PC-3 (cell line): Measurements from ENCODE around the gene WDR33. TPM values are rescaled to one million over a fixed set of nuclear protein-coding genes. Genes with fewer than 3 reads are reported as not detected.
"Not testable (repeated sequence)": the region's sequence is repeated elsewhere in the genome, so short reads cannot be mapped to it uniquely, and the experiment has no call there.

Source experiments
- ATAC-seq: fragments of 200-7000 bp; cut with Tn5 transposase; 2 replicates; pipeline ENCODE4 v1.9.1; 2020; ENCODE audit warnings: mild to moderate bottlenecking, moderate library complexity
- BruUV-seq: library from RNA; stranded (reverse); fragments of 400-500 nt; replicated peaks from 2 replicates; lab custom pipeline; 2021; lab: Mats Ljungman, UMichigan
- CTCF ChIA-PET: fragments of 300-600 bp; sonication (Branson Sonifier 250); formaldehyde crosslinking; loops from one replicate; lab custom pipeline; 2022; ENCODE audit warnings: antibody characterized with exemption; lab: Charles Lee
- POLR2A ChIA-PET: fragments of 300-600 bp; sonication (Branson Sonifier 250); formaldehyde crosslinking; loops from one replicate; lab custom pipeline; 2022; ENCODE audit warnings: antibody characterized with exemption; ENCODE audit not compliant: unreplicated experiment; lab: Charles Lee
- DNase-seq: peaks from one replicate; pipeline ENCODE4 v3.0.0-alpha.2; 2015
- H2AFZ ChIP-seq: fragments of 300-600 bp; sonication (generic); 2 replicates; pipeline ENCODE4 v1.6.0; 2016; ENCODE audit warnings: antibody characterized with exemption, low read length
- H3F3A ChIP-seq: fragments of 300-600 bp; sonication (generic); one replicate; pipeline ENCODE4 v1.6.0; 2017; ENCODE audit warnings: antibody characterized with exemption, low read length, control low read depth, mild to moderate bottlenecking; ENCODE audit not compliant: unreplicated experiment
- H3K27ac ChIP-seq: fragments of 300-600 bp; sonication (generic); 2 replicates; pipeline ENCODE4 v1.5.1; 2016; ENCODE audit warnings: mild to moderate bottlenecking, low read length
- H3K27me3 ChIP-seq: fragments of 300-600 bp; sonication (generic); 2 replicates; pipeline ENCODE4 v1.6.1; 2016; ENCODE audit warnings: low read length, mixed read lengths
- H3K36me3 ChIP-seq: fragments of 300-600 bp; sonication (generic); 2 replicates; pipeline ENCODE4 v1.6.1; 2016; ENCODE audit warnings: low read depth, mixed run types, low read length, mixed read lengths
- H3K4me1 ChIP-seq: fragments of 300-600 bp; sonication (generic); 2 replicates; pipeline ENCODE4 v1.5.1; 2016; ENCODE audit warnings: low read length; ENCODE audit not compliant: insufficient read depth
- H3K4me2 ChIP-seq: fragments of 300-600 bp; sonication (generic); 2 replicates; pipeline ENCODE4 v1.6.0; 2016; ENCODE audit warnings: low read length
- H3K4me3 ChIP-seq: fragments of 300-600 bp; sonication (generic); 2 replicates; pipeline ENCODE4 v1.5.1; 2016; ENCODE audit warnings: mild to moderate bottlenecking, low read length, mixed read lengths
- H3K79me2 ChIP-seq: fragments of 300-600 bp; sonication (generic); 2 replicates; pipeline ENCODE4 v1.6.1; 2017; ENCODE audit warnings: low read length, mixed read lengths
- H3K9ac ChIP-seq: fragments of 300-600 bp; sonication (generic); 2 replicates; pipeline ENCODE4 v1.6.0; 2016; ENCODE audit warnings: mild to moderate bottlenecking, low read length
- H3K9me2 ChIP-seq: fragments of 300-600 bp; sonication (generic); replicated peaks from 2 replicates; pipeline ENCODE4 v1.6.1; 2016; ENCODE audit warnings: mixed run types, low read length, mixed read lengths
- H3K9me3 ChIP-seq: fragments of 300-600 bp; sonication (generic); 2 replicates; pipeline ENCODE4 v1.6.1; 2016; ENCODE audit warnings: low read length, mixed read lengths
- H4K20me1 ChIP-seq: fragments of 300-600 bp; sonication (generic); 2 replicates; pipeline ENCODE4 v1.6.1; 2016; ENCODE audit warnings: low read length, mixed read lengths
- CTCF ChIP-seq: fragments of 300-600 bp; sonication (generic); conservative IDR thresholded peaks from 2 replicates; pipeline ENCODE4 v1.5.1; 2017; ENCODE audit warnings: antibody characterized with exemption, low read depth, mild to moderate bottlenecking, low read length
- EZH2 ChIP-seq: fragments of 300-600 bp; sonication (generic); IDR thresholded peaks from one replicate; pipeline ENCODE4 v1.6.1; 2017; ENCODE audit warnings: antibody characterized with exemption, mild to moderate bottlenecking, low read length; ENCODE audit not compliant: unreplicated experiment
- EZH2phosphoT487 ChIP-seq: fragments of 300-600 bp; sonication (generic); IDR thresholded peaks from 2 replicates; pipeline ENCODE4 v1.6.1; 2018; ENCODE audit warnings: mild to moderate bottlenecking, antibody characterized with exemption, low read length, borderline replicate concordance
- intact Hi-C: fragments of 100-400 bp; cut with micrococcal nuclease; formaldehyde crosslinking; loops from 2 replicates; pipeline ENCODE4 v1.9.0; 2023
- total RNA-seq: library from RNA; depleted of rRNA; stranded (reverse); fragments of >200 nt; gene quantifications from 2 replicates; pipeline ENCODE4 v1.2.3, GENCODE V29; 2014

Gene WDR33
- total RNA-seq, 1 experiment from 2014 or later = 31.7 TPM

DNA sequence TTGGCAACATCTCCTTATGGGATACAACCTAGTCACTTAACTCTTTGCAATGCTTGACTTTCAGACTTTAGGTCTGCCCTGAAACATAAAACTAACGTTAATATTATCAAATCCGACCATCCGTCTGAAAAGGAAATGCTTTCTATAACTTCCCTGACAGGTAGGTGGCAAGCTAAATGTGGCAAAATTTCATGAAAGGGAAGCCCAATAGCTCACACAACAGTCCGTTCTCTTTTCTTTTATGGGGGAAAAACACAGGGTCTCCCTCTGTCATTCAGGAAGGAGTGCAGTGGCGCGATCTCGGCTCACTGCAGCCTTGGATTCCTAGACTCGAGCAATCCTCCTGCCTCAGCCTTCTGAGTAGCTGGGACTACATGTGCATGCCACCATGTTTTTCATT lies 56.8 kb downstream of the WDR33 start:
- CTCF ChIA-PET = no interaction called here
- no peaks in the 10 kb centered on the region for H3F3A ChIP-seq
- ATAC-seq = no peak
- POLR2A ChIA-PET = no interaction called here
- H3K4me3 ChIP-seq = no peak overlapping the region
- BruUV-seq = no TSS peak
- TF ChIP-seq CTCF (no peak), EZH2phosphoT487 (no peak), EZH2 (no peak)
- no peaks in the 10 kb centered on the region for H3K79me2 ChIP-seq
- no peaks in the 10 kb centered on the region for H3K9me3 ChIP-seq
- no peak overlapping the region for H3K27ac ChIP-seq
- H3K27me3 ChIP-seq = no peaks in the 10 kb centered on the region
- H3K36me3 ChIP-seq = peaks cover 13% of the 10 kb centered on the region
- H4K20me1 ChIP-seq = no peaks in the 10 kb centered on the region
- H3K9me2 ChIP-seq = no peaks in the 10 kb centered on the region
- no peak overlapping the region for H2AFZ ChIP-seq
- intact Hi-C loops = no loop called here
- no peak overlapping the region for H3K4me2 ChIP-seq
- H3K9ac ChIP-seq = no peak overlapping the region
- no peaks in the 10 kb centered on the region for H3K4me1 ChIP-seq
- DNase-seq = no peak

DNA sequence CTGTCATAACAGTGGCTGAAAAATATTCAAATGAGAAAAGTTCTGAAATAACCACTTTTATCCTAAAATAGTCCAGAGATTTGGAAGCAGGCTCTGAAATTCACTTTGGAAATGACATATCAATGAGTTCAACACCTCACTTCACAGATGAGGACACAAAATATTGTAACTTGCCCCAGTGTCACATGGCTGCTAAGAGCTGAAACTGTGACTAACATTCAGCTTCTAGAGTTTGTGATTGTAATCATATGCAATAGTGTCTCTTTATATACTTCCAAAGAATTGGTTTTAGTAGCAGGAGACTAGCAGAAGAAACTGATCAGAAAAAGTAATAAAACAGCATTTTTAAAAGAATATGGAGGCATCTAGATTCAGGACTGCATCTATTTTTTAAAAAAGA lies 57.6 kb downstream of the WDR33 start:
- intact Hi-C loops = no loop called here
- H3K4me2 ChIP-seq = no peak overlapping the region
- DNase-seq (no peak), ATAC-seq (no peak)
- H2AFZ ChIP-seq = no peak overlapping the region
- no peaks in the 10 kb centered on the region for H4K20me1 ChIP-seq
- H3K79me2 ChIP-seq = no peaks in the 10 kb centered on the region
- H3K9ac ChIP-seq = no peak overlapping the region
- peaks cover 12% of the 10 kb centered on the region for H3K36me3 ChIP-seq
- no peaks in the 10 kb centered on the region for H3K9me2 ChIP-seq
- CTCF ChIA-PET = no interaction called here
- TF ChIP-seq EZH2 (no peak), CTCF (no peak), EZH2phosphoT487 (no peak)
- no peak overlapping the region for H3K4me3 ChIP-seq
- no peaks in the 10 kb centered on the region for H3K9me3 ChIP-seq
- POLR2A ChIA-PET = no interaction called here
- no peaks in the 10 kb centered on the region for H3F3A ChIP-seq
- no TSS peak for BruUV-seq
- H3K27ac ChIP-seq = no peak overlapping the region
- H3K4me1 ChIP-seq = no peaks in the 10 kb centered on the region
- H3K27me3 ChIP-seq = no peaks in the 10 kb centered on the region

DNA sequence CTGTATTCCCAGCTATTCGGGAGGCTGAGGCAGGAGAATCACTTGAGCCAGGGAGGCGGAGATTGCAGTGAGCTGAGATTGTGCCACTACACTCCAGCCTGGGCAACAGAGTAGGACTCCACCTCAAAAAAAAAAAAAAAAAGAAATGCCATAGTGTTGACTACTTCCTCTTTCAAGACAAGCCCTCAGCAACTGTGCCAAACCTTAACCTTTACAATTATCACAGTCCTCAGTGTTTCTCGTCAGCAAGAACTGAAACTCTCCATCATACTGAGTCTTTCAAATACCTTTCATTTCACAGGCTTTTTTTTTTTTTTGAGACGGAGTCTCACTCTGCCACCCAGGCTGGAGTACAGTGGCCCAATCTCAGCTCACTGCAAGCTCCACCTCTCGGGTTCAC lies 61.4 kb downstream of the WDR33 start:
- H3K4me2 ChIP-seq, H3F3A ChIP-seq, H2AFZ ChIP-seq, H3K79me2 ChIP-seq, H3K9me2 ChIP-seq, H3K4me3 ChIP-seq, CTCF ChIA-PET, H3K27me3 ChIP-seq, H3K9ac ChIP-seq, POLR2A ChIA-PET, H3K9me3 ChIP-seq, H3K27ac ChIP-seq, H3K4me1 ChIP-seq, intact Hi-C loops, H4K20me1 ChIP-seq, BruUV-seq: not testable (repeated sequence)
- DNase-seq (peak; percentile 14), ATAC-seq (peak; percentile 37)
- peaks cover 21% of the 10 kb centered on the region for H3K36me3 ChIP-seq
